MM.1S (cell line): ENCODE measurements around the gene ROBO2.

Source experiments
- DNase-seq: peaks from one replicate; pipeline ENCODE4 v3.0.0-alpha.2; 2015
- H2AFZ ChIP-seq: fragments of 300-600 bp; sonication (generic); 2 replicates; pipeline ENCODE4 v1.6.0; 2016; ENCODE audit warnings: antibody characterized with exemption, low read length
- H3F3A ChIP-seq: fragments of 300-600 bp; sonication (generic); 2 replicates; pipeline ENCODE4 v1.6.1; 2016; ENCODE audit warnings: mild to moderate bottlenecking, antibody characterized with exemption, low read length, moderate library complexity, mixed read lengths; ENCODE audit not compliant: insufficient read depth
- H3K27ac ChIP-seq: fragments of 300-600 bp; sonication (generic); 2 replicates; pipeline ENCODE4 v1.5.1; 2016; ENCODE audit warnings: mild to moderate bottlenecking, low read length
- H3K27me3 ChIP-seq: fragments of 300-600 bp; sonication (generic); replicated peaks from 2 replicates; pipeline ENCODE4 v1.6.0; 2016; ENCODE audit warnings: low read length; ENCODE audit not compliant: insufficient read depth
- H3K36me3 ChIP-seq: fragments of 300-600 bp; sonication (generic); replicated peaks from 2 replicates; pipeline ENCODE4 v1.6.1; 2016; ENCODE audit warnings: mild to moderate bottlenecking, low read length, mixed read lengths; ENCODE audit not compliant: insufficient read depth
- H3K4me1 ChIP-seq: fragments of 300-600 bp; sonication (generic); 2 replicates; pipeline ENCODE4 v1.6.1; 2016; ENCODE audit warnings: low read length, mixed read lengths
- H3K4me2 ChIP-seq: fragments of 300-600 bp; sonication (generic); 2 replicates; pipeline ENCODE4 v1.6.0; 2016; ENCODE audit warnings: low read depth, low read length
- H3K4me3 ChIP-seq: fragments of 300-600 bp; sonication (generic); 2 replicates; pipeline ENCODE4 v1.5.1; 2016; ENCODE audit warnings: low read length, mixed read lengths
- H3K79me2 ChIP-seq: fragments of 300-600 bp; sonication (generic); 2 replicates; pipeline ENCODE4 v1.6.1; 2016; ENCODE audit warnings: mixed run types, low read length, mixed read lengths
- H3K9ac ChIP-seq: fragments of 300-600 bp; sonication (generic); 2 replicates; pipeline ENCODE4 v1.6.1; 2016; ENCODE audit warnings: low read length, mixed read lengths
- H3K9me2 ChIP-seq: fragments of 300-600 bp; sonication (generic); replicated peaks from 2 replicates; pipeline ENCODE4 v1.6.1; 2016; ENCODE audit warnings: mild to moderate bottlenecking, low read length, mixed read lengths; ENCODE audit not compliant: insufficient read depth
- H3K9me3 ChIP-seq: fragments of 300-600 bp; sonication (generic); replicated peaks from 2 replicates; pipeline ENCODE4 v1.6.1; 2016; ENCODE audit warnings: mild to moderate bottlenecking, low read length, mixed read lengths; ENCODE audit not compliant: insufficient read depth
- H4K20me1 ChIP-seq: fragments of 300-600 bp; sonication (generic); 2 replicates; pipeline ENCODE4 v1.6.1; 2016; ENCODE audit warnings: mild to moderate bottlenecking, low read length, moderate library complexity, mixed read lengths; ENCODE audit not compliant: insufficient read depth
- CTCF ChIP-seq: fragments of 300-600 bp; sonication (generic); IDR thresholded peaks from 2 replicates; pipeline ENCODE4 v1.5.1; 2016; ENCODE audit warnings: antibody characterized with exemption, low read length, mixed read lengths
- EZH2 ChIP-seq: fragments of 300-600 bp; sonication (generic); optimal IDR thresholded peaks from 2 replicates; pipeline ENCODE3; 2017; ENCODE audit warnings: low read depth, mild to moderate bottlenecking, antibody characterized with exemption, low read length, mixed read lengths
- EZH2phosphoT487 ChIP-seq: fragments of 300-600 bp; sonication (generic); IDR thresholded peaks from 2 replicates; pipeline ENCODE4 v1.6.1; 2018; ENCODE audit warnings: antibody characterized with exemption, low read length

Gene ROBO2

DNA sequence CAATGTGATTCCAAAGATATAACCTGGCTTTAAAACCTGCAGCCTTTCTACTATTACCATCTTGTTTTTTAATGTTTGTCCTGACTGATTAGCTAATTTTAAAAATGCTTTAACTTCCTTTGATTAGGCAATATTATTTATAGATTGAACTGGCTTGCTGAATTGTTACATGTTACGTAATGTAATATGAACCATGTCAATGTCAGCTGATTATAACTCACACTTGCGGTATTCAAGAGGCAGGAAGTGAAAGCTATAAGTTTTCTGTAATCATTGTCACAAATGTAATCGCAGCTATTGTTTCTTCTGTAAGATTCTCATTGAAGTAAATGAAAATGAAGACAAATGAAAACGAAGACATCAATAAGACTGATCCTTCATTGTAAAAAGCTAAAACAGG is 146.8 kb downstream of the ROBO2 start:
- Histone ChIP-seq H3K9me2 (no peaks in the 10 kb centered on the region), H3K9me3 (no peaks in the 10 kb centered on the region), H3F3A (no peaks in the 10 kb centered on the region), H3K4me1 (no peaks in the 10 kb centered on the region), H3K4me3 (no peak overlapping the region), H3K79me2 (no peaks in the 10 kb centered on the region), H3K4me2 (no peak overlapping the region), H2AFZ (no peak overlapping the region), H4K20me1 (no peaks in the 10 kb centered on the region), H3K9ac (no peak overlapping the region), H3K36me3 (no peaks in the 10 kb centered on the region), H3K27ac (no peak overlapping the region), H3K27me3 (no peaks in the 10 kb centered on the region)
- TF ChIP-seq EZH2phosphoT487 (no peak), EZH2 (no peak), CTCF (no peak)
- DNase-seq: no peak

GRCh38 chr3:77188210-77188609 is 148.3 kb downstream of the ROBO2 start:
- Histone ChIP-seq H3K9ac (no peak overlapping the region), H3K27ac (no peak overlapping the region), H3K9me2 (no peaks in the 10 kb centered on the region), H3K27me3 (no peaks in the 10 kb centered on the region), H3K4me2 (no peak overlapping the region), H3K9me3 (no peaks in the 10 kb centered on the region), H3K79me2 (no peaks in the 10 kb centered on the region), H4K20me1 (no peaks in the 10 kb centered on the region), H2AFZ (no peak overlapping the region), H3K4me3 (no peak overlapping the region), H3F3A (no peaks in the 10 kb centered on the region), H3K4me1 (no peaks in the 10 kb centered on the region), H3K36me3 (no peaks in the 10 kb centered on the region)
- DNase-seq: no peak
- no peak for TF ChIP-seq CTCF
- no peak for TF ChIP-seq EZH2phosphoT487
- no peak for TF ChIP-seq EZH2

DNA sequence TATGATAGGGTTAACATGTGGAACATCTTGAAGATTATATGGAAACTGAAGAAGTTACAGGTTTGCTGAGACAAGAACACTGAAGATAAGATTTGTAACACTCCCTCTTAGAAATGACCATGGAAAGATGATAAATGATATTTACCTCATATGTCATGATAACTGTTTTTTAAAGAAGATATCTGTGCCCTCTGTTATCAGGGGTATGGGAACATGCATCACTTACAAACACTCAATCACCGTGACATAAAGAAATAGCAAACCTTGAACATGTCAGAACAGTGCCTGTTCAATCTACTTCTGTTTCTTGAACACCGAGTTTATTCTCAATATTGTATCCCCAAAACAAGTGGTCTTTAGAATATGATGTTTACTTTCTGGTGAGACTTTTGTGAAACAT is 149.4 kb downstream of the ROBO2 start:
- no peak overlapping the region for H3K4me2 ChIP-seq
- no peak for DNase-seq
- no peaks in the 10 kb centered on the region for H3F3A ChIP-seq
- H3K27me3 ChIP-seq: no peaks in the 10 kb centered on the region
- H3K9ac ChIP-seq: no peak overlapping the region
- no peaks in the 10 kb centered on the region for H4K20me1 ChIP-seq
- no peak overlapping the region for H3K4me3 ChIP-seq
- H3K79me2 ChIP-seq: no peaks in the 10 kb centered on the region
- no peak for TF ChIP-seq CTCF
- TF ChIP-seq EZH2phosphoT487: no peak
- TF ChIP-seq EZH2: no peak
- no peak overlapping the region for H2AFZ ChIP-seq
- H3K36me3 ChIP-seq: no peaks in the 10 kb centered on the region
- H3K4me1 ChIP-seq: no peaks in the 10 kb centered on the region
- no peak overlapping the region for H3K27ac ChIP-seq
- H3K9me2 ChIP-seq: no peaks in the 10 kb centered on the region
- H3K9me3 ChIP-seq: no peaks in the 10 kb centered on the region
